ENCODE data around the gene TNFRSF11A. TPM values are rescaled to one million over a fixed set of nuclear protein-coding genes. Genes with fewer than 3 reads are reported as not detected.

The TNFRSF11A gene
- total RNA-seq, 1 experiment from 2014 or later = 3.2 TPM

GRCh38 chr18:62354151-62354550, 29.0 kb downstream of the TNFRSF11A start:
- H3K79me2 ChIP-seq (ENCODE audit: insufficient read depth, low read length) = no peaks in the 10 kb centered on the region
- no peak overlapping the region for H3K9ac ChIP-seq (ENCODE audit: low read length)
- TF ChIP-seq POLR2A (IDR thresholded peaks at IDR 0.05; ENCODE audit: borderline replicate concordance, extremely low read depth, insufficient read depth, insufficient read length) (no peak), CTCF (IDR thresholded peaks at IDR 0.05 in 2 of 3, conservative IDR thresholded peaks at IDR 0.05 in 1 of 3; ENCODE audit: borderline replicate concordance in 1 of 3, insufficient read depth in 1 of 3, low read depth in 2 of 3, low read length in 2 of 3) (no peak), ZFX (IDR thresholded peaks at IDR 0.05) (no peak), CBX3 (IDR thresholded peaks at IDR 0.05; ENCODE audit: low read depth) (no peak), ZBTB33 (IDR thresholded peaks at IDR 0.05; ENCODE audit: extremely low read depth, insufficient replicate concordance, low read length) (no peak), CEBPB (IDR thresholded peaks at IDR 0.05; ENCODE audit: low read depth) (no peak), POLR2AphosphoS5 (IDR thresholded peaks at IDR 0.05; ENCODE audit: low read depth, low read length) (no peak), SIN3A (IDR thresholded peaks at IDR 0.05; ENCODE audit: low read depth) (no peak), YY1 (IDR thresholded peaks at IDR 0.05; ENCODE audit: extremely low read depth, insufficient replicate concordance, low read depth, low read length) (no peak), FOSL1 (IDR thresholded peaks at IDR 0.05; ENCODE audit: low read depth) (no peak), ZNF274 (IDR thresholded peaks at IDR 0.05; ENCODE audit: low read depth, low read length) (no peak), ATF3 (IDR thresholded peaks at IDR 0.05) (no peak), REST (IDR thresholded peaks at IDR 0.05; ENCODE audit: low read depth) (no peak)
- ATAC-seq (no peak), DNase-seq (ENCODE audit: low read depth, low spot score) (no peak)
- H3K9me2 ChIP-seq (ENCODE audit: insufficient read depth) = no peaks in the 10 kb centered on the region
- RAD21 ChIA-PET (ENCODE audit: low non-redundant PET in 1 of 2, low total read pairs in 2 of 2, uncharacterized antibody in 2 of 2, unreplicated experiment in 2 of 2) = no interaction called here
- no peaks in the 10 kb centered on the region for H4K20me1 ChIP-seq (ENCODE audit: insufficient read depth)
- no peak overlapping the region for H2AFZ ChIP-seq (ENCODE audit: low read depth, low read length, poor library complexity, severe bottlenecking)
- BruUV-seq (replicated peaks) = no TSS peak
- no peak overlapping the region for H3K27ac ChIP-seq (ENCODE audit: low read depth, low read length)
- no peaks in the 10 kb centered on the region for H3K9me3 ChIP-seq (ENCODE audit: control insufficient read depth in 1 of 2, insufficient read depth in 1 of 2, low read depth in 1 of 2, low read length in 2 of 2)
- H3K27me3 ChIP-seq (ENCODE audit: insufficient read depth, low read length) = no peaks in the 10 kb centered on the region
- POLR2A ChIA-PET = no interaction called here
- H3K4me3 ChIP-seq (replicated peaks in 1 of 2; ENCODE audit: low read depth in 1 of 2, low read length in 2 of 2) = no peak overlapping the region
- H3K4me1 ChIP-seq (ENCODE audit: control insufficient read depth in 1 of 2, insufficient read depth in 2 of 2, low read length in 2 of 2) = no peaks in the 10 kb centered on the region
- H3K36me3 ChIP-seq (ENCODE audit: control insufficient read depth in 1 of 2, insufficient read depth in 2 of 2, low read length in 2 of 2) = no peaks in the 10 kb centered on the region
- H3K4me2 ChIP-seq (ENCODE audit: low read length) = no peak overlapping the region
- CTCF ChIA-PET = no interaction called here
- intact Hi-C loops (cut with micrococcal nuclease) = no loop called here

Measured in HCT116 (cell line).